HepG2 (cell line): ENCODE data around the gene MIGA2. TPM values are rescaled to one million over a fixed set of nuclear protein-coding genes. Genes with fewer than 3 reads are reported as not detected.

Experiments
- CENPBD1 ChIP-seq: sonication (generic); formaldehyde crosslinking; IDR thresholded peaks from 2 replicates; pipeline ENCODE4 v1.8.0; 2022; ENCODE audit warnings: missing genetic modification reagents, low read depth, mild to moderate bottlenecking, borderline replicate concordance
- CERS6 ChIP-seq: sonication (generic); formaldehyde crosslinking; IDR thresholded peaks from 2 replicates; pipeline ENCODE4 v1.5.0; 2020; ENCODE audit warnings: missing genetic modification reagents
- CTCF ChIP-seq: sonication (generic); formaldehyde crosslinking; IDR thresholded peaks from 2 replicates; pipeline ENCODE4 v1.5.0; 2020; ENCODE audit warnings: mild to moderate bottlenecking, missing genetic modification reagents, moderate library complexity
- NR0B2 ChIP-seq: sonication (generic); formaldehyde crosslinking; IDR thresholded peaks from 2 replicates; pipeline ENCODE4 v1.4.0; 2020; ENCODE audit warnings: mild to moderate bottlenecking, missing genetic modification reagents
- REST ChIP-seq, 2 experiments: IDR thresholded peaks; 2 replicates each; pipeline ENCODE4 v1.6.1; 2011 to 2012; ENCODE audit warnings: low read length in 2 of 2, borderline replicate concordance in 1 of 2, low read depth in 1 of 2, mild to moderate bottlenecking in 1 of 2, moderate library complexity in 1 of 2
- RNF219 ChIP-seq: sonication (generic); formaldehyde crosslinking; IDR thresholded peaks from 2 replicates; pipeline ENCODE4 v1.5.0; 2020; ENCODE audit warnings: mild to moderate bottlenecking, missing genetic modification reagents
- ZBTB1 ChIP-seq: sonication (generic); formaldehyde crosslinking; IDR thresholded peaks from 2 replicates; pipeline ENCODE4 v1.4.0; 2020; ENCODE audit warnings: missing genetic modification reagents, borderline replicate concordance
- ZBTB10 ChIP-seq: sonication (generic); formaldehyde crosslinking; IDR thresholded peaks from 2 replicates; pipeline ENCODE4 v1.4.0; 2020; ENCODE audit warnings: missing genetic modification reagents, borderline replicate concordance
- ZFX ChIP-seq: sonication (generic); formaldehyde crosslinking; IDR thresholded peaks from 2 replicates; pipeline ENCODE4 v1.4.0; 2020; ENCODE audit warnings: mild to moderate bottlenecking, low read depth, missing genetic modification reagents, moderate library complexity
- ZNF138 ChIP-seq: sonication (generic); formaldehyde crosslinking; IDR thresholded peaks from 2 replicates; pipeline ENCODE4 v1.5.0; 2020; ENCODE audit warnings: mild to moderate bottlenecking, low read depth, missing genetic modification reagents
- ZNF251 ChIP-seq: sonication (generic); formaldehyde crosslinking; IDR thresholded peaks from 2 replicates; pipeline ENCODE4 v1.9.0; 2021; ENCODE audit warnings: mild to moderate bottlenecking, missing genetic modification reagents
- ZNF253 ChIP-seq: sonication (generic); formaldehyde crosslinking; IDR thresholded peaks from 2 replicates; pipeline ENCODE4 v1.8.0; 2022; ENCODE audit warnings: mild to moderate bottlenecking, missing genetic modification reagents, borderline replicate concordance
- ZNF446 ChIP-seq: sonication (generic); formaldehyde crosslinking; IDR thresholded peaks from 2 replicates; pipeline ENCODE4 v1.5.0; 2020; ENCODE audit warnings: mild to moderate bottlenecking, missing genetic modification reagents
- ZNF576 ChIP-seq: sonication (generic); formaldehyde crosslinking; IDR thresholded peaks from 2 replicates; pipeline ENCODE4 v1.4.0; 2020; ENCODE audit warnings: mild to moderate bottlenecking, missing genetic modification reagents
- ZNF850 ChIP-seq: sonication (generic); formaldehyde crosslinking; conservative IDR thresholded peaks from 2 replicates; pipeline ENCODE4 v1.9.0; 2021; ENCODE audit warnings: mild to moderate bottlenecking, missing genetic modification reagents
- polyA plus RNA-seq, 8 experiments: library from polyadenylated mRNA; depleted of rRNA in 3 of 8; stranded (reverse) in 7 of 8; unstranded in 1 of 8; fragments of >200 nt; fragmentation: Illumina TruSeq in 4 of 8; extraction: Trizol in 4 of 8; gene quantifications; 2 replicates each; pipeline versions ENCODE4 v1.2.1 to v1.2.3, GENCODE V29; 2011 to 2016; ENCODE audit warnings: low read depth in 4 of 8, missing spikeins in 1 of 8, mixed read lengths in 1 of 8; ENCODE audit not compliant: insufficient read depth in 1 of 8
- total RNA-seq, 5 experiments: library from RNA; depleted of rRNA; stranded (reverse); fragments of >200 nt; fragmentation: Illumina TruSeq; extraction: Trizol; gene quantifications; 2 replicates each; pipeline ENCODE4 v1.2.3, GENCODE V29; 2016; ENCODE audit warnings: low read depth in 1 of 5

The MIGA2 gene
- total and polyA plus RNA-seq, 2 of the 13 experiments (the other 11 are each of a cell fraction or from before 2014, with no cell fraction given) = 10.8 to 17.1 TPM

GRCh38 chr9:129111528-129112151 lies 75.2 kb downstream of the MIGA2 start (continued):
- TF ChIP-seq ZNF253 (CRISPR knock-in tag) (no peak), RNF219 (no peak), CTCF (CRISPR knock-in tag) (no peak), ZNF446 (no peak), NR0B2 (CRISPR knock-in tag) (no peak), ZNF850 (CRISPR knock-in tag) (no peak), ZFX (peak; percentile 83), CERS6 (no peak), ZBTB1 (CRISPR knock-in tag) (no peak), ZBTB10 (CRISPR knock-in tag) (0 out of 2 replicates have a peak, but pooled peaks have one; percentile 11), CENPBD1 (CRISPR knock-in tag) (no peak), REST (IDR thresholded peaks at IDR 0.05; ENCODE audit: borderline replicate concordance in 1 of 2, low read depth in 1 of 2, low read length in 2 of 2) (no peak), ZNF576 (CRISPR knock-in tag) (no peak), ZNF251 (CRISPR knock-in tag) (no peak), ZNF138 (no peak)
